Non-pigmented ciliary epithelial cell (primary cell): ENCODE data around the gene UBE4B.
A peak's percentile ranks its signal among the peaks of the same experiment; 100 is the strongest.
"Not testable (repeated sequence)": the region's sequence is repeated elsewhere in the genome, so short reads cannot be mapped to it uniquely, and the experiment has no call there.

Source experiments
- DNase-seq: peaks from one replicate; pipeline ENCODE4 v3.0.0-alpha.2; 2010; ENCODE audit warnings: low read depth

The UBE4B gene

DNA sequence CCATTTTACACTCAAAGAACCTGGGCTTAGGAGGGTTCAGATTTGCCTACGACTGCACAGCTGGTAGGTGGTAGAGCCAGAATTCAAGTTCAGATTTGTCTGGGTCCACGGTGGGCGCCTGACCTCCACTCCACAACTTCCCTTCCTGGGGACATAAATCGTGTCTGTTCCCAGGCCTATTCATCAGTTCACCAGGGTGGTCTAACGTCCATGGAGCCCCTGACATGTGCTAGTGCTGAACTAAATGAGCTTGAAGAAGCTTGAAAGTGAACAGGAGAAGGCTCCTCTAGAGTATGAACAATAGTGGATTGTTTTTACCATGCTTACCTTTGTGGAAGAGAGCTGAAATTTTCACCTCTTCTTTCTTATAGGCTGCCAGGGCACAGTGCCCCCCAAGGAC is 145.1 kb downstream of the UBE4B start:
- no peak for DNase-seq

- DNase-seq, result no peak
These were observed 146.0 kb downstream of the UBE4B start for GRCh38 chr1:10178597-10179405.

DNA sequence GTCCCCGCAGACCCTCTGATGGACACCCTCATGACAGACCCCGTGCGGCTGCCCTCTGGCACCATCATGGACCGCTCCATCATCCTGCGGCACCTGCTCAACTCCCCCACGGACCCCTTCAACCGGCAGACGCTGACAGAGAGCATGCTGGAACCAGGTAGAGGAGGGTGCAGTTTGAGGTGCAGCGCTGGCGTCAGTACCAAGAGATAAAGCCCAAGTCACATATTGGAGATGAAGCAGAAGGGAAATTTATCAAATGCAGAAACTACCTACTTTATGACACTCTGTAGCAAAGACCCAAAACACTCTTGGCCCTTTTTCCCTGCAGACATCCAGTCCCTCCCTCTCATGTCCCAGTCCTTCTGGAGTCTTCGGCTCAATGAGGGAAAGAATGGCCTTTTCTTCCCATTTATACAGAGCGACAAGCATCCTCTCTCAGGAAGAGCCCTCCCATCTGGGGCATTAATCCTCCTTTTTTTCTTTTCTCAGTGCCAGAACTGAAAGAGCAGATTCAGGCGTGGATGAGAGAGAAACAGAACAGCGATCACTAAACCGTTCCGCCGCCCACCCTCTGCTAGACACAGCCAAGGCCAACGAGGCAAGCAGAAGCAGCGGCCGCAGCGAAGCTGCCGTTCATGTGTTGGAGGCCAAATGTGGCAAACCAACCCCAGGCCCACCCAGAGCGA is 146.8 kb downstream of the UBE4B start:
- no peak for DNase-seq

DNA sequence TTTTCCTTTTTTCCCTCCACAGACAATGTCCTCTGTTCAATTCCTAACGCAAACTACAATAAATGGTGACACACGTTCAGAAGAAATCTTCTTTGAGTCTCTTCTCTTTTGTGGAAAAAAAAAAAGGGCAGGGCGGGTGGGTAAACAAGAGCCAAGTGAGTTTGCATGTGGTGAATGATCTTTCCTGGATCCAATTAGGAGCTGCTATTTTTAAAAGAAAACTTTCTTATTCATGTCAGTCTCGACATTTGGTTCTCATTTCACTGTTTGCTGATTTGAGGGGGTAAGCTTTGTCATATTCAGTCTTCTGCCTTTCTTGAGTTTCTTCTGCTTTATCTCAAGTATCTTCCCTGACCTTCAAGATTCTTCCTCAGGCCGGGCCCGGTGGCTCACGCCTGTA is 148.4 kb downstream of the UBE4B start:
- no peak for DNase-seq

- no peak for DNase-seq
These were observed 153.0 kb downstream of the UBE4B start for GRCh38 chr1:10185759-10186158.

DNA sequence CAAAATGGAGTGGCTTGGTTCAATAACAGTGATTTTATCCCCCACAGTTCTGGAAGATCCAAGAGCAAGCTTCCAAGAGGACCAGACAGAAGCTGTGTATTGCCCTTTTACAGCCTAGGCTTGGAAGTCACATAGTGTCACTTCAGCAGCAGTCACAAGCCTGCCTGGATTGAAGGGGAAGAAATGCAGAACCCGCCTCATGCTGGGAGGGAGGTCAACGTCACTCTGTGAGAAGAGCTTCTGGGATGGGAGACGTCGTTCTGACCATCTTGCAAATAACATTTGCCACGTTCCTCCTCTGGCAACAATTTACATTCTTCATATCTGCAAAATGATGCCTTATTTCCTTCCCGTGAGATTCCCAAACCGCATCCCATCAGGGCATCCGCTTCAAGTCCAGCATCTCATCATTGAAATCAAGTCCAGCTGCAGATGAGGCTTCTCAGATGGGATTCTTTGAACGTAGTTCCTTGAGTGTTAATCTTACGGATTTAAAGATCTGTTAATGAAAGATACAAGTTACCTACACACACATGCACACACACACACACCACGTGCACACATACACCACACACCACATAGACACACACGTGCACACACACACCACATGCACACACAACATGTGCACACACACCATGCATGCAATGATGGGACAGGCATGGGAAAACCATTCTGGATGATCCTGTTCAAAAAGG is 153.7 kb downstream of the UBE4B start:
- no peak for DNase-seq

DNA sequence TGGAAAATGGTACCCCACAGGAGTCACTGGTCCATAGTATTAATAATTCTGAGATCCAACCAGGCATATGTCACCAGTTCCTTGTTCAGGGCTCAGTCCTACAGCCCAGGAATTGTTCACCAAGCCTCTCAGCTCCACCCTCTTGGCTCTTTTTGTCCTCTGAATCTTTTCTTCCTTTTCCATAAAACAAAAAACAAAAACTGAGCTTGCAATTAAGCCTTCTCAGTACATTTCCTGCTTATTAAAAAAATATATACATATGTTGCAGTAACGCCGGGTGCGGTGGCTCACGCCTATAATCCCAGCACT is 154.2 kb downstream of the UBE4B start:
- no peak for DNase-seq

GRCh38 chr1:10188133-10188650 is 155.4 kb downstream of the UBE4B start:
- DNase-seq, result no peak

GRCh38 chr1:10189659-10190058 is 156.9 kb downstream of the UBE4B start:
- DNase-seq, result no peak

DNA sequence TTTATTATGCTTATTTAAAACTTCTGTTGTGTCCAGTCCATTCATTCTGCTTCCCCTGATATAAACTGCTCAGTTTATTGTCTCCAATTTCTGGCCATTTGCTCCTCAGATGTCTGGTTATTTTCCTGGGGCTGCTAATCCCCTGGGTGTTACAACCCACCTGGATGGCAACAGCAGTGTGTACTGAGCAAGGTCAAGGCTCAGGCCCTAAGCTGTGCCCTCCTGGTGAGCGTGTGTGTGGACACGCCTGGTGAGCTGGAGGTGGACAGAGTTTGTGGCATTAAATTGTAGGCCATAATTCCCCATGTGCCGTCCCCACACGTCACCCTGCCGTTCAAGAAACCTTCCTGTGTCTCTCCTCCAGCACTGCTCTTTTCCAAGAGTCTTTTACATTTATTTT is 159.5 kb downstream of the UBE4B start:
- DNase-seq, result no peak

GRCh38 chr1:10193288-10193687 is 160.5 kb downstream of the UBE4B start:
- DNase-seq, result no peak

GRCh38 chr1:10195570-10195969 is 162.8 kb downstream of the UBE4B start:
- DNase-seq, result no peak

GRCh38 chr1:10196976-10197375 is 164.2 kb downstream of the UBE4B start:
- DNase-seq, result peak; percentile 32

GRCh38 chr1:10200620-10201019 is 167.9 kb downstream of the UBE4B start:
- no peak for DNase-seq

DNA sequence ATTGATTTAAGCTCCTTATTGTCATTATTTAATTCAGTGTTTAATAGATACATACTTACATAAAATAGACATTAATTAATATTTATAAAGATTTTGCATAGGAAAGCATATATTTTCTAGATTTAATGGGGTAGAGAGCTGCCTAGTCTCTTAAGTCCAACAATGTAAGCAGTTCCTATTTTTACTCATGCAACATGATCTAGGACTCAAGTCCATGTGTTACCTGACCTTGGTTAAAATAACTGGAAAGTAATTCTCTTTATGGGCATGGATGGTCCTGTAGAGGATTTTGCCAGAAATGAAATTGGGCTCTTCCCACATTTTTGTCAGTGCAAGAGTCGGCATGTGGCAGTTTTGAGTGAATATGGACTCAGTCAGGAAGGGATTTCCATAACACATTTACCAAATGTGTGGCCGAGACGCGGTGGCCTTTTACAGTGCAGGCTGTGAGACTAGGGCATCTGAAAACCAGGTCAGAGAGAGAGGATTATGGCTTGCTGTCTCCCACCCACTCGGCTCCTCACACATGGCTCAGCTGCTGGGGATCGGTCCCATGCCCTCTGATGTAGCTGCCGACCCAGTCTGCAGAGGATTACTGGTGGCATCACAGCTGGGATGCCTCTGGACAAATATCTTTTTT is 171.4 kb downstream of the UBE4B start:
- DNase-seq, result no peak

- DNase-seq, result not testable (repeated sequence)
These were observed 172.4 kb downstream of the UBE4B start for GRCh38 chr1:10205206-10205605.

GRCh38 chr1:10207810-10208209 is 175.1 kb downstream of the UBE4B start:
- DNase-seq, result no peak

DNA sequence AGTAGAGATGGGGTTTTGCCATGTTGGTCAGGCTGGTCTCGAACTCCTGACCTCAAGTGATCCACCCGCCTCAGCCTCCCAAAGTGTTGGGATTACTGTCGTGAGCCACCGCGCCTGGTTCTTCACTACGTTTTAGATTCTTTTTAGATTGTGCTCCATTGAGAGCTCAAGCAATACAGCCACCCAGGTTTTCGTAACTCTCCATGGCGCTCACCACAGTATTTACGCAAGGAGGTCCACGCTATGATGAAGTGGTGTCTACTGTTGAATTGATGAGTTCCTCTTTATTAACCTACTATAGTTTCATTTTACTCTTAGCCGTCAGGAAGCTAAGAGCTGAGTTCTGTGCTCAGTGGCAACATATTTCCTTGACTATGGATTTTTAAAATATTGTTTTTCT is 175.8 kb downstream of the UBE4B start:
- DNase-seq, result no peak

- DNase-seq, result no peak
These were observed 176.8 kb downstream of the UBE4B start for GRCh38 chr1:10209590-10209904.

DNA sequence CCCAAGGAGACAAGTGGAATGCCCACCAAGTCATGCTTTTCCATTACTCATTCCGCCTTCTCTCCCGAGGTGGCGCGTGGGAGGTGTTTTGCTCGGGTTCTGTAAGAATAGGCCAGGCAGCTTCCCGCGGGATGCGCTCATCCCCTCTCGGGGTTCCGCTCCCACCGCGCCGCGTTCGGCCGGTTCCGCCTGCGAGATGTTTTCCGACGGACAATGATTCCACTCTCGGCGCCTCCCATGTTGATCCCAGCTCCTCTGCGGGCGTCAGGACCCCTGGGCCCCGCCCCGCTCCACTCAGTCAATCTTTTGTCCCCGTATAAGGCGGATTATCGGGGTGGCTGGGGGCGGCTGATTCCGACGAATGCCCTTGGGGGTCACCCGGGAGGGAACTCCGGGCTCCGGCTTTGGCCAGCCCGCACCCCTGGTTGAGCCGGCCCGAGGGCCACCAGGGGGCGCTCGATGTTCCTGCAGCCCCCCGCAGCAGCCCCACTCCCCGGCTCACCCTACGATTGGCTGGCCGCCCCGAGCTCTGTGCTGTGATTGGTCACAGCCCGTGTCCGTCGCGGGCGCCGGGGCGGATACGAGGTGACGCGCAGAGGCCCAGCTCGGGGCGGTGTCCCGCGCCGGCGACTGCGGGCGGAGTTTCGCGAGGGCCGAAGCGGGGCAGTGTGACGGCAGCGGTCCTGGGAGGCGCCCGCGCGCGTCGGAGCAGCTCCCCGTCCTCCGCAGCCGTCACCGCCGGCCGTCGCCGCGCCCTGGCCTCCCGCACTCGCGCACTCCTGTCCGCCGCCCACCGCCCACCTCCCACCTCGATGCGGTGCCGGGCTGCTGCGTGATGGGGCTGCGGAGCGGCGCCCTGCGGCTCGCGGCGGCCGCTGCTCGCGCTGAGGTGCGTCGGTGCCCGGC is 177.4 kb downstream of the UBE4B start, which contains the start of gene KIF1B:
TSS of gene KIF1B (plus strand) at position 666 of the 906 bp plus-strand sequence. CDS start 21,759 bp downstream, outside the sequence.
- DNase-seq, result peak; percentile 87
